ENCODE measurements around the gene TOR1B. TPM values are rescaled to one million over a fixed set of nuclear protein-coding genes. Genes with fewer than 3 reads are reported as not detected.
A peak's percentile ranks its signal among the peaks of the same experiment; 100 is the strongest.
"Not testable (repeated sequence)": the region's sequence is repeated elsewhere in the genome, so short reads cannot be mapped to it uniquely, and the experiment has no call there.

The TOR1B gene
- total RNA-seq, 2 experiments from 2014 or later: 13.3 to 14.9 TPM

DNA sequence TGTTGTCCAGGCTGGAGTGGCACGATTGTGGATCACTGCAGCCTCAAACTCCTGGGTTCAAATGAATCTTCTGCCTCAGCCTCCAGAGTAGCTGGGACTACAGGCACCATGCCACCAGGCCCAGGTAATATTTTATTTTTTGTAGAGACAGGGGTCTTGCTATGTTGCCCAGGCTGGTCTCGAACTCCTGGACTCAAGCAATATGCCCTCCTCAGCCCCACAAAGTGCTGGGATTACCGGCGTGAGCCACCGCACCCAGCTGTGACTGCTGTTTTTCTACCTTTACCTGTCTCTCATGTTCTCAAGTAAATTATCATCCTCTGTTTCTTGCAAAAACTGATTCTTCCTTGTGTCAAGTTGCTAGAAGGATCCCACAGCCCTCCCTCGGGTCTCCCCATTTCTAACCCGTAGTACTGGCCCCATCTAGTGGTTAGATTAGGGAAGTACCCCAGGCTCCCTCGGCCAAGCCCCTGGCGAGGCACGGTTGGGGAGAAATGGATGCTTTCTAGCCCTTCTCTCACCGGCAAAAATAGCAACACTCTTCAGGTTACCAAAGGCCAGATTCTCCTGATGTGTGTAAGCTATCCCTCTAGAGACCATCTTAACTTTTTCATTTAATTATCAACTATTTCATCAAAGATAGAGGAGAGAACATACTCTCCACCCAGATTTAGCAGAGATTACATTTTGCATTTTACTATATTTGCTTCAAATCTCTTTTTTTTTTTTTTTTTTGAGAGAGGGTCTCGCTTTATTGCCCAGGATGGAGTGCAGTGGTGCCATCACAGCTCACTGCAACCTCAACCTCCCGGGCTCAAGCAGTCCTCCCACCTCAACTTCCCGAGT is 19.2 kb upstream of the TOR1B start:
- DNase-seq (ENCODE audit: low spot score): peak; percentile 75
- Histone ChIP-seq H3K4me2 (ENCODE audit: low read length) (no peak overlapping the region), H3K4me1 (ENCODE audit: insufficient read depth, low read length, poor library complexity, severe bottlenecking) (no peaks in the 10 kb centered on the region), H3K9me2 (ENCODE audit: insufficient read depth, low read length) (no peaks in the 10 kb centered on the region), H2AFZ (ENCODE audit: low read length) (no peak overlapping the region), H3K36me3 (ENCODE audit: insufficient read depth, low read length) (no peaks in the 10 kb centered on the region), H3K9me3 (ENCODE audit: low read length) (no peaks in the 10 kb centered on the region), H3K79me2 (ENCODE audit: insufficient read depth, low read depth, low read length) (no peaks in the 10 kb centered on the region), H4K20me1 (ENCODE audit: insufficient read depth, low read length) (no peaks in the 10 kb centered on the region), H3K4me3 (ENCODE audit: low read depth, low read length, poor library complexity, severe bottlenecking) (no peak overlapping the region), H3K27ac (ENCODE audit: low read depth, low read length, poor library complexity, severe bottlenecking) (no peak overlapping the region)
- ChIA-PET CTCF (ENCODE audit: unreplicated experiment) (no interaction called here), POLR2A (no interaction called here)
- TF ChIP-seq CTCF (conservative IDR thresholded peaks at IDR 0.05; ENCODE audit: low read length): peak; percentile 95
- TF ChIP-seq EZH2phosphoT487 (IDR thresholded peaks at IDR 0.05; ENCODE audit: borderline replicate concordance, low read depth, low read length): no peak
- intact Hi-C loops (cut with micrococcal nuclease; ENCODE audit: unreplicated experiment): loop anchor here (1.0 to 2.0 kb wide), 3 partner anchors 46 to 141 kb away; partner anchors contain the start of gene ASB6
- BruUV-seq (replicated peaks): no TSS peak

DNA sequence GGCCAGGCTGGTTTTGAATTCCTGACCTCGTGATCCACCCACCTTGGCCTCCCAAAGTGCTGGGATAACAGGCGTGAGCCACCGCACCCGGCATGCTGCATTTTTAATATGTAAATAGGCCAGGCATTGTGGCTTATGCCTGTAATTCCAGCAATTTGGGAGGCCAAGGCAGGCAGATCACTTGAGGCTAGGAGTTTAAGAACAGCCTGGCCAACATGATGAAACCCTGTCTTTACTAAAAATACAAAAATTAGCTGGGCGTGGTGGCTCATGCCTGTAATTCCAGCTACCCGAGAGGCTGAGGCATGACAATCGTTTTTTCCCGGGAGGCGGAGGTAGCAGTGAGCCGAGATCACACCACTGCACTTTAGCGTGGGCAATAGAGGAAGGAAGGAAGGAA is 18.0 kb upstream of the TOR1B start:
- CTCF ChIA-PET (ENCODE audit: unreplicated experiment): interaction anchor here (0.6 kb wide), 1 partner anchor 657 kb away, joined by 3 read pairs; no protein-coding TSS in a partner anchor
- H3K27ac ChIP-seq (ENCODE audit: low read depth, low read length, poor library complexity, severe bottlenecking); H3K4me2 ChIP-seq (ENCODE audit: low read length); H4K20me1 ChIP-seq (ENCODE audit: insufficient read depth, low read length); H3K9me3 ChIP-seq (ENCODE audit: low read length); H3K4me3 ChIP-seq (ENCODE audit: low read depth, low read length, poor library complexity, severe bottlenecking); BruUV-seq (replicated peaks); H3K79me2 ChIP-seq (ENCODE audit: insufficient read depth, low read depth, low read length); H2AFZ ChIP-seq (ENCODE audit: low read length); H3K36me3 ChIP-seq (ENCODE audit: insufficient read depth, low read length); DNase-seq (ENCODE audit: low spot score); H3K9me2 ChIP-seq (ENCODE audit: insufficient read depth, low read length); POLR2A ChIA-PET; H3K4me1 ChIP-seq (ENCODE audit: insufficient read depth, low read length, poor library complexity, severe bottlenecking): not testable (repeated sequence)
- intact Hi-C loops (cut with micrococcal nuclease; ENCODE audit: unreplicated experiment): loop anchor here (2.0 kb wide), 1 partner anchor 142 kb away; the partner anchor contains the start of gene ASB6

GRCh38 chr9:129785866-129786265 is 17.1 kb upstream of the TOR1B start:
- no peak overlapping the region for H3K27ac ChIP-seq (ENCODE audit: low read depth, low read length, poor library complexity, severe bottlenecking)
- H3K9me3 ChIP-seq (ENCODE audit: low read length): no peaks in the 10 kb centered on the region
- intact Hi-C loops (cut with micrococcal nuclease; ENCODE audit: unreplicated experiment): loop anchor here (2.0 kb wide), 1 partner anchor 143 kb away; the partner anchor contains the start of gene ASB6
- ChIA-PET POLR2A (interaction anchor here (0.6 kb wide), 1 partner anchor 88 kb away, joined by 5 read pairs; no protein-coding TSS in a partner anchor), CTCF (ENCODE audit: unreplicated experiment) (no interaction called here)
- H3K4me1 ChIP-seq (ENCODE audit: insufficient read depth, low read length, poor library complexity, severe bottlenecking): peaks cover 5% of the 10 kb centered on the region
- H3K4me3 ChIP-seq (ENCODE audit: low read depth, low read length, poor library complexity, severe bottlenecking): no peak overlapping the region
- no peaks in the 10 kb centered on the region for H4K20me1 ChIP-seq (ENCODE audit: insufficient read depth, low read length)
- no TSS peak for BruUV-seq (replicated peaks)
- H3K4me2 ChIP-seq (ENCODE audit: low read length): no peak overlapping the region
- no peak for DNase-seq (ENCODE audit: low spot score)
- H3K9me2 ChIP-seq (ENCODE audit: insufficient read depth, low read length): no peaks in the 10 kb centered on the region
- H3K36me3 ChIP-seq (ENCODE audit: insufficient read depth, low read length): no peaks in the 10 kb centered on the region
- H3K79me2 ChIP-seq (ENCODE audit: insufficient read depth, low read depth, low read length): no peaks in the 10 kb centered on the region
- no peak for TF ChIP-seq EZH2phosphoT487 (IDR thresholded peaks at IDR 0.05; ENCODE audit: borderline replicate concordance, low read depth, low read length)
- TF ChIP-seq CTCF (conservative IDR thresholded peaks at IDR 0.05; ENCODE audit: low read length): no peak
- H2AFZ ChIP-seq (ENCODE audit: low read length): no peak overlapping the region
